Measurements from ENCODE around the gene EML1.

EML1 gene

GRCh38 chr14:99929601-99930000 lies 136.4 kb downstream of the EML1 start:
- TF ChIP-seq CTCF (IDR thresholded peaks at IDR 0.05; ENCODE audit: control extremely low read depth, extremely low read depth, low read depth, missing control alignments): no peak
- DNase-seq (ENCODE audit: extremely low spot score): no peak
- ChIA-PET CTCF (interaction anchor here (1.1 to 2.0 kb wide), 4 partner anchors 16 to 264 kb away, joined by 3 to 7 read pairs (median 4); no protein-coding TSS in a partner anchor), POLR2A (no interaction called here)

DNA sequence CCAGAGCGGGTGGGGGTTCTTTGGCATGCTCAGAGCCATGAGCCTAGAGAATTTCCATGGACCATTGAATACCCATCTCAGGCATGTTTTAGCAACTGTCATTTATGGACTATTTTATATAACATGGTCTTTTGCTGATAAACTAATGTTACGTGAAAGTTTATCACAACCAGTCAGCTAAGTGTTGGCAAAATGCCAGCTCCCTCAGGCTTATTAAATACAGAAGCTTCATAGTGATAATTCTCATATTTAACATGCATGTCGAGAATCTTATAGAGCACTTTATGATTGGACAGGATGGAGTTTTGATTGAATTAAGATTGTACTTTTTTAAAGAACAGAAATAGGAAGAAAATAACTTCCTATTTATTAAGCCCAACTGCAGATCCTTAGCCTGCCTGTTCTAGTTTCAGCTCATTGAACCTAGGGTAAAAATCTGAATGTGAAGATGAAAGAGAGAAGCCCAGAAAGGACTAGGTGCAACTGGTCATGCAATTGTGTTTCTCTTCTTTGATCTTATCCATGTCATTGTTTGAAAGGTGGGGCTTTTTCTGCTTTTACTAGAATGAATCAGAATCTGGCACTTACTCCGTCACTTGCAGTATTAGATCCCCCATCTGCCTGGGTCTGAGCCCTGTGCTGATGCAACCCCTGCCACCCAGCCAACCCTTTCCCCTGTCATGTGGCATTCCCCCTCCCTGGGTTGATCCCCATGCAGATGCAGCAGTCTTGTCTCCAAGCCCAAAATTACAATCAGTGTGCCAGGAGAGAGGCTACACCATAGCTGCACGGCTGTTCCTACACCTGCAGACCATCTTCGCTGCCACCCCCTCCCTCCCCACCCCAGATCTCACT lies 137.4 kb downstream of the EML1 start:
- ChIA-PET POLR2A (no interaction called here), CTCF (interaction anchor here (1.1 to 3.9 kb wide), 4 partner anchors 16 to 262 kb away, joined by 3 to 19 read pairs (median 4); no protein-coding TSS in a partner anchor)
- no peak for TF ChIP-seq CTCF (IDR thresholded peaks at IDR 0.05; ENCODE audit: control extremely low read depth, extremely low read depth, low read depth, missing control alignments)
- peak; percentile 57 for DNase-seq (ENCODE audit: extremely low spot score)

DNA sequence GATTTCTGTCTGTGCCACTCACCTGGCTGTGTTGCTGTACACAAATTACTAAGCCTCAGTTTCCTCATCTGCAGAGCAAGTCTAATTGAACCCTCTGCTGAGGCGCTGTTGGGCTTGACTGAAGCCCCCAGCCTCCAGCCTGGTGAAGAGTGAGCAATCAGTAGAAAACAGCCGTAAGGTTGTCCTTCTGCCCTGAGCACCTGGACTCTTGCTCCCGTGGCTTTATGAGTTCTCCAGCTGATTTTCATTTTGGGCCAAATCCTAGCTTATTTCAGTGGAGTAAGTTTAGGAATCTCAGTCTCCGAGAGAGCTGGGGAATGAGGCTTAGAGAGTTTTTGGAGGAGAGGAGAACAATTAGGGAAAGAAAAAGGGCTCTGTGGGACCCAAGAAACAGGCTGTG lies 138.1 kb downstream of the EML1 start:
- ChIA-PET POLR2A (no interaction called here), CTCF (interaction anchor here (1.2 to 3.9 kb wide), 2 partner anchors 15 to 43 kb away, joined by 3 to 19 read pairs; no protein-coding TSS in a partner anchor)
- no peak for DNase-seq (ENCODE audit: extremely low spot score)
- no peak for TF ChIP-seq CTCF (IDR thresholded peaks at IDR 0.05; ENCODE audit: control extremely low read depth, extremely low read depth, low read depth, missing control alignments)

GRCh38 chr14:99936056-99936455 lies 142.8 kb downstream of the EML1 start:
- POLR2A ChIA-PET: interaction anchor here (0.6 kb wide), 1 partner anchor 20 kb away, joined by 4 read pairs; no protein-coding TSS in a partner anchor
- no peak for TF ChIP-seq CTCF (IDR thresholded peaks at IDR 0.05; ENCODE audit: control extremely low read depth, extremely low read depth, low read depth, missing control alignments)
- no peak for DNase-seq (ENCODE audit: extremely low spot score)
- CTCF ChIA-PET: no interaction called here

- DNase-seq (ENCODE audit: extremely low spot score): peak; percentile 66
- ChIA-PET CTCF (interaction anchor here (1.1 kb wide), 1 partner anchor 9 kb away, joined by 10 read pairs; no protein-coding TSS in a partner anchor), POLR2A (no interaction called here)
Measured at GRCh38 chr14:99936738-99937474, 143.7 kb downstream of the EML1 start.

More at GRCh38 chr14:99936738-99937474, 143.7 kb downstream of the EML1 start:
- no peak for TF ChIP-seq CTCF (IDR thresholded peaks at IDR 0.05; ENCODE audit: control extremely low read depth, extremely low read depth, low read depth, missing control alignments)
